HFF-Myc (cell line): ENCODE measurements around the gene GRIN3B.

Experiments
- DNase-seq: peaks from one replicate; pipeline ENCODE4 v3.0.0-alpha.2; 2011; ENCODE audit warnings: low read depth; ENCODE audit errors: extremely low read depth
- H3K4me3 ChIP-seq: replicated peaks from 2 replicates; pipeline ENCODE4 v1.5.1; 2011; ENCODE audit warnings: low read depth, mild to moderate bottlenecking, control low read depth, low read length
- CTCF ChIP-seq: IDR thresholded peaks from 2 replicates; pipeline ENCODE4 v1.5.1; 2012; ENCODE audit warnings: mild to moderate bottlenecking, low read depth, low read length, control low read depth; ENCODE audit errors: missing control alignments

Gene GRIN3B

GRCh38 chr19:1011831-1012333, 11.7 kb downstream of the GRIN3B start:
- no peak overlapping the region for H3K4me3 ChIP-seq
- no peak for DNase-seq
- no peak for TF ChIP-seq CTCF

GRCh38 chr19:1012334-1012733, 12.1 kb downstream of the GRIN3B start:
- DNase-seq = no peak
- no peak for TF ChIP-seq CTCF
- no peak overlapping the region for H3K4me3 ChIP-seq

GRCh38 chr19:1013218-1013617, 13.0 kb downstream of the GRIN3B start:
- no peak overlapping the region for H3K4me3 ChIP-seq
- DNase-seq = no peak
- TF ChIP-seq CTCF = no peak

GRCh38 chr19:1014161-1015060, 14.2 kb downstream of the GRIN3B start:
- H3K4me3 ChIP-seq = no peak overlapping the region
- TF ChIP-seq CTCF = no peak
- DNase-seq = no peak

- no peak overlapping the region for H3K4me3 ChIP-seq
- TF ChIP-seq CTCF = no peak
- DNase-seq = no peak
Measured at GRCh38 chr19:1015061-1015781, 15.0 kb downstream of the GRIN3B start.

- no peak for TF ChIP-seq CTCF
- no peak overlapping the region for H3K4me3 ChIP-seq
- no peak for DNase-seq
Measured at GRCh38 chr19:1015782-1016646, 15.8 kb downstream of the GRIN3B start.
